ENCODE results near the gene UBTF. TPM values are rescaled to one million over a fixed set of nuclear protein-coding genes. Genes with fewer than 3 reads are reported as not detected.
"Not testable (repeated sequence)": the region's sequence is repeated elsewhere in the genome, so short reads cannot be mapped to it uniquely, and the experiment has no call there.

UBTF gene
- total RNA-seq, 1 experiment from 2014 or later: 40.4 TPM

GRCh38 chr17:44247876-44248736, 28.6 kb upstream of the UBTF start:
- DNase-seq (ENCODE audit: low read depth): no peak

DNA sequence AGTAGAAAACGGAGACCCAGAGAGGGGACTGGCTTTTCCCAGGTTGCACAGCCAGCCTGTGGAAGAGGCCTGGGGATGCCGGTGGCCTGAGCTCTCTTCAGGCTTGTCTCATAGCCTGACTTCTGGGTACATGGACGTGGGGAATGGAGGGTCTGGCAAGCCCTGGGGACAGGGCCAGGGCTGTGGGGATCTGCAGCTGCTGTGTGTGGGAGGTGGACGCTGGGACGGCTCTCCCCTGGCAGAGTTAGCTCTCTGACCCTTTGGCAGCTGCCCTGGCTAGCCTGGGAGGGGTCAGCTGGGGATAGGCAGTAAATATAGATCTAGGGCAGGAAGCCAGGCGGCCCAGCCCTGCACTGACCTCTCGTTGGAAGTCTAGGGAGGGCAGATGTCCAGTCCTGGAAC, 28.0 kb upstream of the UBTF start:
- DNase-seq (ENCODE audit: low read depth): no peak

GRCh38 chr17:44241106-44241624, 21.7 kb upstream of the UBTF start:
- DNase-seq (ENCODE audit: low read depth): no peak

DNA sequence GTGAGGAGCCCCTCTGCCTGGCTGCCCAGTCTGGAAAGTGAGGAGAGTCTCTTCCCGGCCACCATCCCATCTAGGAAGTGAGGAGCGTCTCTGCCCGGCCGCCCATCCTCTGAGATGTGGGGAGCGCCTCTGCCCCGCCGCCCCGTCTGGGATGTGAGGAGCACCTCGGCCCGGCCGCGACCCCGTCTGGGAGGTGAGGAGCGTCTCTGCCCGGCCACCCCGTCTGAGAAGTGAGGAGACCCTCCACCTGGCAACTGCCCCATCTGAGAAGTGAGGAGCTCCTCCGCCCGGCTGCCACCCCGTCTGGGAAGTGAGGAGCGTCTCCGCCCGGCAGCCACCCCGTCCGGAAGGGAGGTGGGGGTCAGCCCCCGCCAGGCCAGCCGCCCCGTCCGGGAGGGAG, 18.4 kb upstream of the UBTF start:
- not testable (repeated sequence) for DNase-seq (ENCODE audit: low read depth)

- no peak for DNase-seq (ENCODE audit: low read depth)
Observed at GRCh38 chr17:44236444-44236991, 17.0 kb upstream of the UBTF start.

DNA sequence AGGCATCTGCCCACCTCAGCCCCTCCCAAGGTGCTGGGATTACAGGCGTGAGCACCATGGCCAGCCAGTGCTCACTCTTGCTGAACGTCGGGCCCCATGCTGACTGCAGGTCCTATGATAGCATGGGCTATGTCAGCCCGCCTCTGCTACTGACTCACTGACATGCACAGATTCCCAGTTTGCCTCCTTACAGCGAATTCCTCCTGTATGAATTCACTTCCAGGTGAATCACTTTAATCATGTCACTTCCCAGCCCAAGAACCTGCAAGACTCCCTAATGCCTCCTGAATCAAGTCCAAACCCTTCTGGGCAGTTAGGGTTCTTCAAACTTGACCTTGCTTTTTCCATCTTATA, 16.1 kb upstream of the UBTF start:
- DNase-seq (ENCODE audit: low read depth): peak; percentile 8

GRCh38 chr17:44233582-44233981, 14.1 kb upstream of the UBTF start:
- DNase-seq (ENCODE audit: low read depth): no peak

DNA sequence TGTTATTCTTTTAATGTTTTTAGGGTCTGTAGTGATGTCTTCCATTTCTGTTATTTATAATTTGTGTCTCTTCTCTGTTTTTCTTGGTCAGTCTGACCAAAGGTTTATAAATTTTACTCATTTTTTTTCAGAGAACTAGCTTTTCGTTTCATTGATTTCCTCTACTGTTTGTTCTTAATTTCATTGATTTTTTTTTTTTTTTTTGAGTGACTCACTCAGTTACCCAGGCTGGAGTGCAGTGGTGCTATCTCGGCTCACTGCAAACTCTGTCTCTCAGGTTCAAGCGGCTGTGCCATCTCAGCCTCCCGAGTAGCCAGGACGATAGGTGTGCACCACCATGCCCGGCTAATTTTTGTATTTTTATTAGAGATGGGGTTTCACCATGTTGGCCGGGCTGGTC, 12.6 kb upstream of the UBTF start:
- no peak for DNase-seq (ENCODE audit: low read depth)

GRCh38 chr17:44230140-44230539, 10.7 kb upstream of the UBTF start:
- DNase-seq (ENCODE audit: low read depth): no peak

- DNase-seq (ENCODE audit: low read depth): no peak
Observed at GRCh38 chr17:44229090-44229489, 9.6 kb upstream of the UBTF start.

DNA sequence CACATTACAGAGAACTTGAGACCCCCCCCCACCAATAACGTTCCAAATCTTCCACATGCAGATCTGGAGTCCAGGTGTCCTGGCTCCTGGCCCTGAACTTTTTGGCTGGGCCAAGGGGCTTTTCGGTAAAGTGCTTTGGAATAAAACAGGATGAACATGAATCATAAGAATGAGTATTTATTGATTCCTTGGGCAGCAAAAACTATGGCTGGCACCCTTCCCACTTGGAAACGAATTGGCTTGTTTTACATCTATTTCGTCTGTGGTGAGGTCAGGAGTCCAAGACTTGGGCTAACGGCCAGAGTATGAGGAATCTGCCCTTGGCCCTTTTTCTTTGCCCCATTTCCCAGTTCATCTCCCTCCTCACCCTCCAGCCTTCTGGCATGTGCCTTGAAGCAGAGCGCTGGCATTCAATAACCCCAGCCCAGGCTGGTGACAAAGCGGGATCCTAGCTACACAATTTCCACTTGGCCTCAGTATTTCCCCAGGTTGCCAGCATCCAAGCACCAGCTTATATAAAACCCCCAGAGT, 4.1 kb upstream of the UBTF start:
- DNase-seq (ENCODE audit: low read depth): peak; percentile 60

- peak; percentile 78 for DNase-seq (ENCODE audit: low read depth)
Observed at GRCh38 chr17:44222112-44222869, 2.8 kb upstream of the UBTF start.

- no peak for DNase-seq (ENCODE audit: low read depth)
Observed at GRCh38 chr17:44221862-44222111, 2.3 kb upstream of the UBTF start.

GRCh38 chr17:44221084-44221861, 1.8 kb upstream of the UBTF start:
- DNase-seq (ENCODE audit: low read depth): peak; percentile 82

DNA sequence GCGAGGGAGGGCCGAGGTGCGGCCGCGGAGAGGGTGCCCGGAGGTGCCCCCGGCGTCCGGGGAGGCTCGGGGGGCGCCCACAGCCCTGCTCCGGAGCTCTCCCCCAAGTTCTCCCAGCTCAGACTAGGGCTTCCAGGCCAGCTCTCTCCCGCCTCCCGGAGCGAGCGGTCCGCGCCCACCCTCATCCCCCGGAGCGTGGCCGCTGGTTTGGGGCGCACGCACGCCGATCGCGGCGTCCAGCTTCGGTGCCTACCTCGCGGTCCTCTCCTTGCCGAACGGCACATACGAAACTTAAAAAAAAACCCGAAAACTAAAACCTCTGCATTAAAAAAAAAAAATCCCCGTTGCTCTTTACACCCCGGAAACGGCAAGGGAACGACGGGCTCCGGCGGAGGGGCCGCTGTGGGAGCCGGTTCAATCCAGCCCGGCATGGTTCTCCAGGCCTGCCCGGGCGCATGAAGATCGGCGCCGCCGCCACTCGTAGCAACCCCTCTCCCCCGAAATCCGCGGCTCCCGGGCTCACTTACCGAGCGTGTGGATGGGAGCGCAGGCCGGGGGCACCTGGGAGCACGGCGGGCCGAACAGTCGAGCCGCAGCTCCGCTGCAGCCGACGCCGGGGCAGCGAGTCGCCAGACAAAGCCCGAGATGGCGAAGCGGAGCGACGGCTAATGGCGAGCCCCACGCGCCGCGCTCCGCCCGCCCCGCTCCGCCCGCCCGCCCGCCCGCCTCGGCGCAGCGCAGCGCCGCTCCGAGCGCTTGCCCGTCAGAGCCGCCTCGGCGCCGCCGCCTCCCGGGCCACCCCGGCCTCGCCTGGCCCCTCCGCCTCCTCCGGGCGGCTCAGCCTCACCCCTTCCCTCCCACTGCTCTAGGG, 973 bp upstream of the UBTF start:
- DNase-seq (ENCODE audit: low read depth): peak; percentile 50

DNA sequence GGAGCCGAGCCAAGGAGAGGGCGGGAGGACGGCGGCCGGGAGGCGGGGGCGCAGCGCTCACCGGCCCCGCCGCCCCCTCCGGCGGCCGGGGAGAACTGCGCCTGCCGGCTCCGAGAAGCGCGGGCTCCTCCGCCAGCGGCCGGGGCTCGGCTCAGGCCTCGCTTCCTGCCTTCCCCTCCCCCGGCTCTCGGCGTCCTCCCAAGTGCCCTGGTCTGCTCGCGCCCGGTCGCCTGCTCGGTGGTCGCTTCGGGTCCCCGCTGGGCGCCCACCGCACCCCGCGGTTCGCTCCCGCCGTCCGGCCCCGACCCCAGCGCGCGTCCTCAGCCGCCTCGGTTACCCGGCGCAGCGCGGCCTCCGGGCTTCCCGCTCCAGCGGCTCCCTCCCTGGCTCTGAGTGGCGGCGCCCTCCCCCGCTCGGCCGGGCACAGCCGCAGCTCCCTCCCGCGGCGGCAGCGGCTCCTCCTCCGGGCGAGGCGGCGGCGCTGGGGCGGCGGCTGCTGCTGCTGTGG, 313 bp downstream of the UBTF start:
- peak; percentile 61 for DNase-seq (ENCODE audit: low read depth)

- DNase-seq (ENCODE audit: low read depth): peak; percentile 88
Observed at GRCh38 chr17:44218344-44219107, 949 bp downstream of the UBTF start.

GRCh38 chr17:44217738-44218343, 1.6 kb downstream of the UBTF start:
- no peak for DNase-seq (ENCODE audit: low read depth)

GRCh38 chr17:44216694-44217093, 2.8 kb downstream of the UBTF start:
- no peak for DNase-seq (ENCODE audit: low read depth)
